HUES6 (cell line): Measurements from ENCODE around the gene KLHL29.

ENCODE experiments used
- H3K27ac ChIP-seq: 2 replicates; pipeline ENCODE4 v1.7.0; 2013; ENCODE audit warnings: low read depth, mild to moderate bottlenecking, low read length, inconsistent platforms
- H3K27me3 ChIP-seq: 2 replicates; pipeline ENCODE4 v1.6.1; 2013; ENCODE audit warnings: low read length; ENCODE audit not compliant: control insufficient read depth, insufficient read depth
- H3K36me3 ChIP-seq: 2 replicates; pipeline ENCODE4 v1.6.1; 2013; ENCODE audit warnings: low read length; ENCODE audit not compliant: control insufficient read depth, insufficient read depth
- H3K4me1 ChIP-seq: 2 replicates; pipeline ENCODE4 v1.6.1; 2013; ENCODE audit warnings: low read length; ENCODE audit not compliant: control insufficient read depth, insufficient read depth
- H3K4me3 ChIP-seq: 2 replicates; pipeline ENCODE4 v1.5.1; 2013; ENCODE audit warnings: low read depth, low read length
- H3K9ac ChIP-seq: one replicate; pipeline ENCODE4 v1.6.1; 2013; ENCODE audit warnings: mild to moderate bottlenecking, low read length
- H3K9me3 ChIP-seq: 2 replicates; pipeline ENCODE4 v1.6.1; 2013; ENCODE audit warnings: low read depth, low read length; ENCODE audit not compliant: control insufficient read depth, insufficient read depth

KLHL29 gene

GRCh38 chr2:23673082-23673481 is 288.1 kb downstream of the KLHL29 start:
- H3K36me3 ChIP-seq, result no peaks in the 10 kb centered on the region
- peaks cover 13% of the 10 kb centered on the region; the same call in 1 of the 2 replicates for H3K4me1 ChIP-seq
- H3K27ac ChIP-seq, result no peak overlapping the region
- H3K9me3 ChIP-seq, result 0 out of 2 replicates have a peak, but pooled peaks cover under 1% of the 10 kb centered on the region
- no peaks in the 10 kb centered on the region for H3K27me3 ChIP-seq
- H3K4me3 ChIP-seq, result no peak overlapping the region
- no peak overlapping the region for H3K9ac ChIP-seq

- Histone ChIP-seq H3K36me3 (no peaks in the 10 kb centered on the region), H3K4me1 (peaks cover 11% of the 10 kb centered on the region; the same call in 1 of the 2 replicates), H3K9me3 (peaks cover 10% of the 10 kb centered on the region; the same call in 1 of the 2 replicates), H3K27me3 (no peaks in the 10 kb centered on the region), H3K4me3 (no peak overlapping the region), H3K27ac (no peak overlapping the region), H3K9ac (no peak overlapping the region)
Measured at GRCh38 chr2:23673830-23674679, 289.1 kb downstream of the KLHL29 start.

- no peaks in the 10 kb centered on the region for H3K4me1 ChIP-seq
- H3K27ac ChIP-seq, result no peak overlapping the region
Measured at GRCh38 chr2:23675506-23675905, 290.5 kb downstream of the KLHL29 start.

GRCh38 chr2:23677836-23678235 is 292.9 kb downstream of the KLHL29 start:
- H3K9me3 ChIP-seq, result peaks cover 13% of the 10 kb centered on the region; the same call in 1 of the 2 replicates
- no peak overlapping the region for H3K27ac ChIP-seq
- H3K4me1 ChIP-seq, result no peaks in the 10 kb centered on the region
- no peaks in the 10 kb centered on the region for H3K27me3 ChIP-seq
- no peaks in the 10 kb centered on the region for H3K36me3 ChIP-seq
- no peak overlapping the region for H3K4me3 ChIP-seq
- no peak overlapping the region for H3K9ac ChIP-seq

More at GRCh38 chr2:23675506-23675905, 290.5 kb downstream of the KLHL29 start:
- Histone ChIP-seq H3K9me3 (peaks cover 13% of the 10 kb centered on the region; the same call in 1 of the 2 replicates), H3K9ac (no peak overlapping the region), H3K27me3 (no peaks in the 10 kb centered on the region), H3K4me3 (no peak overlapping the region), H3K36me3 (no peaks in the 10 kb centered on the region)

- Histone ChIP-seq H3K4me3 (no peak overlapping the region), H3K4me1 (no peaks in the 10 kb centered on the region), H3K36me3 (no peaks in the 10 kb centered on the region), H3K9ac (no peak overlapping the region), H3K27me3 (no peaks in the 10 kb centered on the region), H3K27ac (no peak overlapping the region), H3K9me3 (peaks cover 13% of the 10 kb centered on the region; the same call in 1 of the 2 replicates)
Measured at GRCh38 chr2:23679044-23679443, 294.1 kb downstream of the KLHL29 start.

- Histone ChIP-seq H3K9me3 (peaks cover 13% of the 10 kb centered on the region; the same call in 1 of the 2 replicates), H3K4me3 (no peak overlapping the region)
Measured at GRCh38 chr2:23680951-23681350, 296.0 kb downstream of the KLHL29 start.

GRCh38 chr2:23681356-23682140 is 296.6 kb downstream of the KLHL29 start:
- Histone ChIP-seq H3K27me3 (no peaks in the 10 kb centered on the region), H3K9ac (no peak overlapping the region), H3K9me3 (peaks cover 13% of the 10 kb centered on the region; the same call in 1 of the 2 replicates), H3K27ac (no peak overlapping the region), H3K4me1 (peaks cover 7% of the 10 kb centered on the region; the same call in 1 of the 2 replicates), H3K36me3 (no peaks in the 10 kb centered on the region), H3K4me3 (no peak overlapping the region)

More at GRCh38 chr2:23680951-23681350, 296.0 kb downstream of the KLHL29 start:
- Histone ChIP-seq H3K9ac (no peak overlapping the region), H3K27me3 (no peaks in the 10 kb centered on the region), H3K4me1 (peaks cover 7% of the 10 kb centered on the region; the same call in 1 of the 2 replicates), H3K36me3 (no peaks in the 10 kb centered on the region), H3K27ac (no peak overlapping the region)

GRCh38 chr2:23682481-23682880 is 297.5 kb downstream of the KLHL29 start:
- Histone ChIP-seq H3K4me1 (peaks cover 7% of the 10 kb centered on the region; the same call in 1 of the 2 replicates), H3K36me3 (no peaks in the 10 kb centered on the region), H3K9me3 (peaks cover 13% of the 10 kb centered on the region; the same call in 1 of the 2 replicates), H3K27me3 (no peaks in the 10 kb centered on the region), H3K27ac (no peak overlapping the region), H3K4me3 (no peak overlapping the region), H3K9ac (no peak overlapping the region)

GRCh38 chr2:23683001-23683400 is 298.0 kb downstream of the KLHL29 start:
- Histone ChIP-seq H3K27me3 (no peaks in the 10 kb centered on the region), H3K9ac (no peak overlapping the region), H3K4me1 (peaks cover 7% of the 10 kb centered on the region; the same call in 1 of the 2 replicates)

GRCh38 chr2:23684395-23685176 is 299.6 kb downstream of the KLHL29 start:
- H3K9ac ChIP-seq, result no peak overlapping the region

More at GRCh38 chr2:23683001-23683400, 298.0 kb downstream of the KLHL29 start:
- Histone ChIP-seq H3K36me3 (no peaks in the 10 kb centered on the region), H3K9me3 (peaks cover 13% of the 10 kb centered on the region; the same call in 1 of the 2 replicates), H3K27ac (no peak overlapping the region), H3K4me3 (no peak overlapping the region)

More at GRCh38 chr2:23684395-23685176, 299.6 kb downstream of the KLHL29 start:
- H3K4me3 ChIP-seq, result no peak overlapping the region; the same call in 1 of the 2 replicates
- no peak overlapping the region for H3K27ac ChIP-seq
- H3K9me3 ChIP-seq, result no peaks in the 10 kb centered on the region
- no peaks in the 10 kb centered on the region for H3K36me3 ChIP-seq
- peaks cover 7% of the 10 kb centered on the region; the same call in 1 of the 2 replicates for H3K4me1 ChIP-seq
- H3K27me3 ChIP-seq, result no peaks in the 10 kb centered on the region
